ENCODE results near the gene PLEKHA8.
A peak's percentile ranks its signal among the peaks of the same experiment; 100 is the strongest.

The PLEKHA8 gene

GRCh38 chr7:30026229-30027064 is 1.8 kb upstream of the PLEKHA8 start, which contains the start of gene FKBP14:
Gene FKBP14 (minus strand): TSS chr7:30026702. CDS start chr7:30026508, 194 bp downstream.
- peak; percentile 100 for DNase-seq

DNA sequence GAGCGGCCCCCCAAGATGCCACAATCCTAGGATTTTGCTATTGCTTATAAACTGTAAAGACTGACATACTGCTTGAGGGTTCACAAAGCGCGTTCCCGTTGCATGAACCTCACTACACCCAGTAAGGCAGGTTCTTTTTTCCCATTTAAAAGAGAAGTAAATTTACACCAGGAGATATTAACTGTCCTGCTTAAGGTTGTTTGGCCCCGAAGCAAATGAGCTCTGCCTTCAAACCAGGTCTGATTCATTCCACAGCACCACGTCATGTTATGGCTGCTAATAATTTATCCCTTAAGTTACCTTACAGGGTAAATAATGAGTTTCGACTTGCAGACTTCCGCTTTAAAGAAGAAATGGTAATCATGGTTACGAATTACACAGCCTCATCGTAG is 1.2 kb upstream of the PLEKHA8 start:
- peak; percentile 61 for DNase-seq

- DNase-seq, result no peak
These were observed 434 bp upstream of the PLEKHA8 start for GRCh38 chr7:30027740-30028215.

- peak; percentile 56 for DNase-seq
These were observed 780 bp downstream of the PLEKHA8 start for GRCh38 chr7:30028749-30029635.

DNA sequence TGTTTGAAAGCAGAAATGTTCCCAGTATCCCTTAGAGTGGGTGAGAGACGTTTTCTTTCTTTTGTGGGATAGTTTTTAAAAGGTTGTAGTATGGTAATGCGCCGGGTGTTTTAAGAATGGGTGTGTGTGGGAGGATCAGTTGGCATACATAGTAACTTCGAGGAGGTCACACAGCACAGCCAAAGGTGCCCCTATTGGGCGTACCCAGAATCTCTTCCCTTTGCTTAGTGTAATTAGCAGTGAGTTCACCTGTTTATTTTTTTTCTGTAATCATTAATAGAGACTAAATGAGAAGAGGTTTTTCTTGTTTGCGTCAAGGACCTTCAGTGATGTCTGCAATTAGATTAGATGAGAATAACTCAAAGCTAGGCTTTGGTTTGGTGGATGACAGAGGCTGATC is 1.5 kb downstream of the PLEKHA8 start:
- no peak for DNase-seq

DNA sequence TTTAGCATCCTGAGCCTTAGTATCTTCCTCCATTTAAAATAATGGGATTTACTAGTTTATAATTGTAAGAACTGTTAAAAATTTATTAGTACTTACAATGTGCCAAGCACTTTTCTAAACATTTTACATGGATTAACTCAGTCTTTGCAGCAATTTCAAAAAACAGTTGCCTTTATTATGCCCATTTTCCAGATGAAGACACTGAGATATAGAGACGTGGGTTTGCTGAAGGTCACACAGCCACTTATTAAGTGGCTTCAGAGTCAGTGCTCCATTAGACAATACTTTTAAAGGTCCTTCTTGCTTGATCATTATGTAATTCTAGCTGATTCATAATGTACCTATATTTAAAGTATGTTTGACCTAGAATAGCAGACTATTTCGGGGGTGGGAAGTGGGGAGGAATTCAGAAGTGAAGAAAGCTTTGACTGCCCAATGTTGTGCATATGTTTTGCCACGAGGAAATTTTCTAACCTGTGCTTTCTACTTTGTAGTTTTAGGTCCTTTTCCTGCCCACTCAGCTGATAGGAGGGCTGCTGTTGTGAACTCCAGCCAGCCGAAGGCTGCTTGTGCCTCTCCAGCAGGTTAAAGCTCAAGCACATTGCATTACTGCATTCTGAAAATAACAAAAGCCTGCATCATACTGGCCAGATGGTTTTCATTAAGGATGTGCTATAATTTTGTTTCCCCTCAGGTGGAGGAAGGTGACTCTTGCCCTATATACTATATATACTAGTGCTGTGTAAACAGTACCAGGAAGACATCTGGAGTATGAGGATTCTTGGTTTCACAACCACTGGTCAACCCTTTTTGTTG is 4.3 kb downstream of the PLEKHA8 start:
- DNase-seq, result peak; percentile 73

GRCh38 chr7:30034501-30034900 is 6.3 kb downstream of the PLEKHA8 start:
- no peak for DNase-seq

GRCh38 chr7:30036220-30036619 is 8.0 kb downstream of the PLEKHA8 start:
- no peak for DNase-seq

DNA sequence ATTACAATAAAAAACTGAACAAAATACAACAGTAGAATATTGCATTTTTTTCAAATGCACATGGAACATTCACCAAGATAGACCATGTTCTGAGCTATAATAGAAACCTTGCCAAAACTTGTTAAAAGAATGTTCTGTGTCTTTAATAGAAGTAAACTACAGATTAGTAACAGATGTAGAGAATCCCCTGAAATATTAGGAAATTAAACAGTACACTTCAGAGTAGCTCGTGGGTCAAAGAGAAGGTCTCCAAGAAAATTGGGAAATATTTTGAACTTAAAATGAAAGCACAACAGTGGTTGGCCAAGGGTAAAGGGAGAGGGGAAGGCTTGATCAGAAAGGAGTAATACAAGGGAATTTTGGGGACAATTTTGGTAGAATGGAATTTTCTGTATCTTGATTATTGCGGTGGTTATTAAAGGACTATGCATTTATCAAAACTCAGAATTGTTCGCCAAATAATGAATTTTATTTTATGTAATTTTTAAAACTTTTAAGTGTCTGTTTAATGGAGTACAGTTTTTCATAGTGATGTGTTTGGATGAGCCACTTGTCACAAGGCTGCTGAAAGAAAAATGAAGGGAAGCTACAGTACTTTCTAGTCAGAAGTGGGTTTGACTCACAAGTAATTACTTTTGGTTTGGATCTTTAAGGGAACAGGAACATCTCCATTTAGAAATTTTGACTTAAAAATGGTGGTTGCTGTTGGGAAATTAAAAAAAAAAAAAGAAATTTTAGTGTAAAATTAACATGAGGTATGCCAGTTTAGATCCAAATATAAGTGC is 10.2 kb downstream of the PLEKHA8 start:
- no peak for DNase-seq

GRCh38 chr7:30040938-30041337 is 12.7 kb downstream of the PLEKHA8 start:
- DNase-seq, result no peak

GRCh38 chr7:30041526-30042269 is 13.5 kb downstream of the PLEKHA8 start:
- DNase-seq, result no peak

- no peak for DNase-seq
These were observed 18.0 kb downstream of the PLEKHA8 start for GRCh38 chr7:30046127-30046770.

GRCh38 chr7:30047124-30047523 is 18.9 kb downstream of the PLEKHA8 start:
- DNase-seq, result no peak

- DNase-seq, result no peak
These were observed 20.4 kb downstream of the PLEKHA8 start for GRCh38 chr7:30048582-30048981.

DNA sequence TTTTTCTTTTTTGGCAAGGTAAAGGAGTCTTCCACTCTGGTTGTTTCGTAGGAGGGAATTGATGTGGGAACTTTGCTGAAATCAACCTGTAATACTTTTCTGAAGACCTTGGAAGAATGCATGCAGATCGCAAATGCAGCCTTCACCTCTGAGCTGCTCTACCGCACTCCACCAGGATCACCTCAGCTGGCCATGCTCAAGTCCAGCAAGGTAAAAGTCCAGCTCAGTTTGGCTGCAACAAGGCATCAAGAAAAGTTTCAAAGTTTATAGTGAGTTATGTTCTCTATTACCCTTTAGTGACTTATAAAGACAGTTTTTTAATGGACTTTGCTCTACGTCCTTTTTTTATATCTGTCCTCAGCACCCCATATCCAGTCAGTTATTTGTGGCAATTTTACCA is 21.0 kb downstream of the PLEKHA8 start:
- no peak for DNase-seq

DNA sequence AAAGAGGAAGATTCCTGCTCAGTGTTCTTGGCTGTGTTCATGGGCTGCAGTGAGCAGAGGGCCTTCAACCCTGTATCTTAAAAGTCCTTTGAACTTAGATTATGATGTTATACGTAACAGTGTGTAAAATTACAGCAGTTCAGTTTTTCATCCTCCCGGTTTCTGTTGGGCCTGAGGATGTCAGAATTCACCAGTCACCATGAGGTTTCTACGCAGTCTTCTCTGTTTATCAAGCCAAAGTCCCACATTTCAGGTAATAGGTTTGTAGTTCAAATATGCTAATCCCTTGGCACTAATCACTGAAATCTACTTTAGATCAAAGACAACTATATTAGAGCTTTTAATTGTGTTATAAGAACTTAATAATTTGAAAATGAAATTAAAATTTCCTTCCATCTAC is 24.9 kb downstream of the PLEKHA8 start:
- DNase-seq, result no peak

GRCh38 chr7:30057741-30058140 is 29.5 kb downstream of the PLEKHA8 start:
- peak; percentile 37 for DNase-seq

- peak; percentile 8 for DNase-seq
These were observed 33.6 kb downstream of the PLEKHA8 start for GRCh38 chr7:30061786-30062185.

- DNase-seq, result peak; percentile 49
These were observed 34.4 kb downstream of the PLEKHA8 start for GRCh38 chr7:30062587-30062986.

- DNase-seq, result no peak
These were observed 37.5 kb downstream of the PLEKHA8 start for GRCh38 chr7:30065746-30066145.

- DNase-seq, result no peak
These were observed 38.5 kb downstream of the PLEKHA8 start for GRCh38 chr7:30066687-30067086.
